BJ (cell line): Measurements from ENCODE around the gene TMEM115. TPM values are rescaled to one million over a fixed set of nuclear protein-coding genes. Genes with fewer than 3 reads are reported as not detected.

Experiments used
- CTCF ChIA-PET: fragments of 350-600 bp; formaldehyde crosslinking; extraction: SDS; loops from one replicate; lab custom pipeline; 2021; ENCODE audit warnings: antibody characterized with exemption, inconsistent platforms; lab: Yijun Ruan, JAX
- POLR2A ChIA-PET: fragments of 300-600 bp; sonication (Branson Sonifier 250); formaldehyde crosslinking; extraction: SDS; loops from one replicate; lab custom pipeline; 2021; ENCODE audit warnings: antibody characterized with exemption; lab: Charles Lee
- DNase-seq: peaks from one replicate; pipeline ENCODE4 v3.0.0-alpha.2; 2011; ENCODE audit warnings: low read depth
- H3K27me3 ChIP-seq: 2 replicates; pipeline ENCODE4 v1.6.0; 2011; ENCODE audit warnings: low read length; ENCODE audit not compliant: control insufficient read depth, insufficient read depth
- H3K36me3 ChIP-seq: 2 replicates; pipeline ENCODE4 v1.5.1; 2011; ENCODE audit warnings: low read length; ENCODE audit not compliant: control insufficient read depth, insufficient read depth
- H3K4me3 ChIP-seq: 2 replicates; pipeline ENCODE4 v1.5.1; 2011; ENCODE audit warnings: low read depth, mild to moderate bottlenecking, control low read depth, low read length
- CTCF ChIP-seq: IDR thresholded peaks from 2 replicates; pipeline ENCODE4 v1.5.1; 2011; ENCODE audit warnings: low read depth, mild to moderate bottlenecking, control low read depth, inconsistent platforms, low read length, moderate library complexity; ENCODE audit not compliant: insufficient read depth
- polyA plus RNA-seq: library from polyadenylated mRNA; depleted of rRNA; stranded (reverse); fragments of >200 nt; gene quantifications from 2 replicates; pipeline ENCODE4 v1.2.3, GENCODE V29; 2011

Gene TMEM115
- polyA plus RNA-seq, 1 experiment, result 75.4 TPM

- DNase-seq, result no peak
- TF ChIP-seq CTCF, result no peak
- ChIA-PET POLR2A (no interaction called here), CTCF (no interaction called here)
- Histone ChIP-seq H3K4me3 (no peak overlapping the region), H3K27me3 (peaks cover 7% of the 10 kb centered on the region), H3K36me3 (no peaks in the 10 kb centered on the region)
These were observed 30.1 kb upstream of the TMEM115 start for GRCh38 chr3:50389414-50389767.

GRCh38 chr3:50388720-50389413 is 29.5 kb upstream of the TMEM115 start:
- no peak overlapping the region for H3K4me3 ChIP-seq
- POLR2A ChIA-PET, result no interaction called here
- DNase-seq, result no peak
- no peaks in the 10 kb centered on the region for H3K36me3 ChIP-seq
- CTCF ChIA-PET, result no interaction called here
- TF ChIP-seq CTCF, result no peak
- peaks cover 9% of the 10 kb centered on the region for H3K27me3 ChIP-seq

DNA sequence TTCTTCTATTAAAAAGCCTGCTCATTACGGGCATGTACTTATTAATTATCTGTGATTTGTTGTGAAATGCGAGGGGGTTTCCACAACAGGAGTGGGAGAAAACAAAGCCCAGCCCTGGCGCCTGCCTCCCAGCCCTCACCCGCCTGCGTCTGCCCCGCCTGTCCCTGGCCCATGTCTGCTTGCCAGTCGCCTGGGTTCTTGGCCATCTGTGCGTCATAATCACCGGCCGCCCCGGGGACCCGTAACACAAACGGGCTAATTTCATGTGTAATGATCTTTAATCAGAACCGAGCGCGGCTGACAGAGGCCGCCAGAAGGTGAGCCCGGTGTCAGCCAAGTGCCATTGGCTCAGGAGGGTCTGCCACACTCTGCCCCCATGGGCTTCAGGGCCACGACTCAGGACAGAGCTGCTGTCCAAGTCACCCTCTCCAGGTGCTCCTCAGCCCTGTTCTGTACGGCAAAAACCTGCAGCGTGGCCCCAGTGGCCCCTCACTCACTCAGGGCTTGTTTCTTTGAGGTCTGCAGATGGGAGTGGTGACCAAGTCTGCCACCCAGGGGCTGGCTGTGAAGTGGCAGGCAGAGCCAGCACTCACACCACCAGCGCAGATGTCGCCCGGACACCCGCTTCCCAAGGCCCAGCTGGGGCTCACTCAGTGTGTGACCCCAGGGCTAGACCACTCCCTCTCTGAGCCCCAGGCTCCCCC is 28.8 kb upstream of the TMEM115 start:
- H3K27me3 ChIP-seq, result peaks cover 12% of the 10 kb centered on the region
- no peak overlapping the region for H3K4me3 ChIP-seq
- ChIA-PET CTCF (no interaction called here), POLR2A (no interaction called here)
- no peak for DNase-seq
- TF ChIP-seq CTCF, result peak; percentile 23; the same call in 1 of the 2 replicates
- H3K36me3 ChIP-seq, result no peaks in the 10 kb centered on the region

- Histone ChIP-seq H3K27me3 (peaks cover 8% of the 10 kb centered on the region; the same call in 1 of the 2 replicates), H3K36me3 (no peaks in the 10 kb centered on the region), H3K4me3 (no peak overlapping the region)
- ChIA-PET CTCF (interaction anchor here (2.2 kb wide), 1 partner anchor 11 kb away, joined by 5 read pairs; no protein-coding TSS in a partner anchor), POLR2A (no interaction called here)
- no peak for TF ChIP-seq CTCF
- DNase-seq, result no peak
These were observed 26.4 kb upstream of the TMEM115 start for GRCh38 chr3:50385754-50386153.

GRCh38 chr3:50383750-50384149 is 24.4 kb upstream of the TMEM115 start:
- CTCF ChIA-PET, result interaction anchor here (1.2 kb wide), 1 partner anchor 8 kb away, joined by 3 read pairs; no protein-coding TSS in a partner anchor
- TF ChIP-seq CTCF, result no peak
- H3K27me3 ChIP-seq, result peaks cover 8% of the 10 kb centered on the region; the same call in 1 of the 2 replicates
- H3K36me3 ChIP-seq, result no peaks in the 10 kb centered on the region
- no peak overlapping the region for H3K4me3 ChIP-seq
- no peak for DNase-seq
- POLR2A ChIA-PET, result interaction anchor here (0.6 kb wide), 1 partner anchor 422 kb away, joined by 4 read pairs; no protein-coding TSS in a partner anchor
